HCT116 (cell line): ENCODE measurements around the gene IL1R2.

ENCODE experiments used
- ATF3 ChIP-seq: IDR thresholded peaks from 2 replicates; pipeline ENCODE4 v1.6.1; 2012
- CTCF ChIP-seq, 3 experiments: fragments of 200-600 bp in 1 of 3; sonication (generic) in 1 of 3; IDR thresholded peaks in 2 of 3; conservative IDR thresholded peaks in 1 of 3; 2 replicates each; pipeline ENCODE4 v1.5.1; 2012 to 2017; ENCODE audit warnings: low read depth in 2 of 3, low read length in 2 of 3, antibody characterized with exemption in 1 of 3, borderline replicate concordance in 1 of 3, control low read depth in 1 of 3, mild to moderate bottlenecking in 1 of 3, mixed read lengths in 1 of 3, mixed run types in 1 of 3, moderate library complexity in 1 of 3; ENCODE audit not compliant: insufficient read depth in 1 of 3
- EZH2 ChIP-seq: fragments of 200-600 bp; sonication (generic); IDR thresholded peaks from 2 replicates; pipeline ENCODE4 v1.6.1; 2017; ENCODE audit warnings: antibody characterized with exemption, mixed run types
- FOSL1 ChIP-seq: IDR thresholded peaks from 2 replicates; pipeline ENCODE4 v1.6.1; 2012; ENCODE audit warnings: low read depth
- JUND ChIP-seq: IDR thresholded peaks from 2 replicates; pipeline ENCODE4 v1.6.1; 2012
- POLR2A ChIP-seq: IDR thresholded peaks from 2 replicates; pipeline ENCODE4 v1.7.0; 2011; ENCODE audit warnings: borderline replicate concordance; ENCODE audit not compliant: insufficient read depth, insufficient read length; ENCODE audit errors: extremely low read depth
- RAD21 ChIP-seq: IDR thresholded peaks from 2 replicates; pipeline ENCODE4 v1.6.1; 2012; ENCODE audit warnings: low read depth, mild to moderate bottlenecking
- SP1 ChIP-seq: IDR thresholded peaks from 2 replicates; pipeline ENCODE4 v1.6.1; 2012; ENCODE audit warnings: low read depth
- YY1 ChIP-seq: IDR thresholded peaks from 2 replicates; pipeline ENCODE4 v1.6.1; 2011; ENCODE audit warnings: low read length, low read depth, moderate library complexity, mild to moderate bottlenecking; ENCODE audit not compliant: insufficient replicate concordance; ENCODE audit errors: extremely low read depth
- ZBTB33 ChIP-seq: IDR thresholded peaks from 2 replicates; pipeline ENCODE4 v1.6.1; 2011; ENCODE audit warnings: mild to moderate bottlenecking, low read length, moderate library complexity; ENCODE audit not compliant: insufficient replicate concordance; ENCODE audit errors: extremely low read depth

GRCh38 chr2:102009557-102009956 lies 17.8 kb downstream of the IL1R2 start:
- TF ChIP-seq CTCF (IDR thresholded peaks at IDR 0.05 in 2 of 3, conservative IDR thresholded peaks at IDR 0.05 in 1 of 3; ENCODE audit: borderline replicate concordance in 1 of 3, insufficient read depth in 1 of 3, low read depth in 2 of 3, low read length in 2 of 3) = no peak
- TF ChIP-seq JUND = no peak
- no peak for TF ChIP-seq YY1
- TF ChIP-seq FOSL1 = no peak
- TF ChIP-seq POLR2A = no peak
- no peak for TF ChIP-seq ATF3
- no peak for TF ChIP-seq ZBTB33
- no peak for TF ChIP-seq RAD21
- TF ChIP-seq EZH2 = no peak
- no peak for TF ChIP-seq SP1
